ENCODE results near the gene PCDHGA5. TPM values are rescaled to one million over a fixed set of nuclear protein-coding genes. Genes with fewer than 3 reads are reported as not detected.

The PCDHGA5 gene
- total and polyA plus RNA-seq, 2 of the 8 experiments (the other 6 are each of a cell fraction or from before 2014, with no cell fraction given), result 1.1 to 1.3 TPM

DNA sequence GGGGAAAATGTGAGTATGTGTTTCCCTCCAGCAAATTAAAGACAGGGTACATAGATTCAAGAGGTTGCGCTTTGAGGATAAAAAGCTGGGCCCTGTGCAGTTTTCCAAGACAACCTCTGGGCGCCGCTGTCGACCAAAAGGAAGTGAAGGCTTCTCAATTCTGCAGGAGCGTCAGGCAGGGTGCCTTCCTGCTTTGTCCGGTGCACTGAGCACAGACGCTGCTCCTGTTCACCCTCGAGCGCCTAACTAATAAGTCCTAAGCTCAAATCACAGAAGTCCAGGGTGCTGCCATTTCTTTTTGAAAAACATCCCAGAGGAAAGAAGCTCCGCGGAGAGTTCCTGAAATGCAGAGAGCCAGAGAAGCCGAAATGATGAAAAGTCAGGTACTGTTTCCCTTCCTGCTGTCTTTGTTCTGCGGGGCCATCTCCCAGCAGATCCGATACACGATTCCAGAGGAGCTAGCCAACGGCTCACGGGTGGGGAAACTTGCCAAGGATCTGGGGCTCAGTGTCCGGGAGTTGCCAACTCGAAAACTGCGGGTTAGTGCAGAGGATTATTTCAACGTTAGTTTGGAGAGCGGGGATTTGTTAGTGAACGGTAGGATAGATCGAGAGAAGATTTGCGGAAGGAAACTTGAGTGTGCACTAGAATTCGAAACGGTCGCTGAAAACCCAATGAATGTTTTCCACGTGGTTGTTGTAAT lies 13.9 kb upstream of the PCDHGA5 start, which contains the start of gene PCDHGB1:
TSS of gene PCDHGB1 (plus strand) at position 183 of the 703 bp plus-strand sequence. CDS start at position 345, 162 bp downstream.
- DNase-seq (ENCODE audit: low read depth in 1 of 2, low spot score in 2 of 2), result peak in 1 of 2 experiments; percentile 83
- Histone ChIP-seq H3K36me3 (ENCODE audit: control insufficient read depth in 2 of 4, insufficient read depth in 4 of 4, low read length in 3 of 4) (peaks cover 0 to 10% (median 3%) of the 10 kb centered on the region in 4 experiments; a peak in 4 of 8 replicates), H3K18ac (ENCODE audit: extremely low read depth, low read length) (no peak within 1 kb of the TSS), H3K27ac (ENCODE audit: low read depth, low read length) (no peak within 1 kb of the TSS), H3K4ac (replicated peaks; ENCODE audit: insufficient read length, low read depth, low read length) (no peak within 1 kb of the TSS), H3K4me3 (ENCODE audit: extremely low read depth in 1 of 4, insufficient read depth in 2 of 4, low read depth in 3 of 4, low read length in 4 of 4) (peak within 1 kb of the TSS; percentile 17 to 53 (median 31); a peak in 7 of 8 replicates), H3K56ac (replicated peaks; ENCODE audit: insufficient read length, low read depth, low read length) (no peak within 1 kb of the TSS), H3K23me2 (ENCODE audit: low read depth, low read length) (no peaks in the 10 kb centered on the region), H3K4me1 (replicated peaks in 1 of 4; ENCODE audit: control insufficient read depth in 3 of 4, insufficient read depth in 4 of 4, low read length in 3 of 4) (peaks cover 0 to 5% (median under 1%) of the 10 kb centered on the region in 4 experiments; a peak in 1 of 7 replicates), H4K5ac (ENCODE audit: insufficient read length, low read depth, low read length) (no peak within 1 kb of the TSS), H2AFZ (ENCODE audit: low read length) (peak within 1 kb of the TSS; percentile 97), H2BK20ac (ENCODE audit: low read length) (no peak within 1 kb of the TSS), H3K9me3 (ENCODE audit: insufficient read depth in 2 of 2, low read depth in 1 of 2, low read length in 1 of 2) (peaks cover 25 to 31% of the 10 kb centered on the region in 2 experiments), H2BK5ac (ENCODE audit: low read depth, low read length) (no peak within 1 kb of the TSS), H2AK5ac (ENCODE audit: low read depth, low read length) (no peak within 1 kb of the TSS), H3K14ac (ENCODE audit: insufficient read length) (no peak within 1 kb of the TSS), H2BK120ac (replicated peaks; ENCODE audit: low read depth, low read length) (no peak within 1 kb of the TSS), H4K8ac (ENCODE audit: extremely low read depth, insufficient read depth, low read length) (no peak within 1 kb of the TSS), H2BK15ac (ENCODE audit: low read length) (no peak within 1 kb of the TSS), H3K4me2 (ENCODE audit: insufficient read depth in 1 of 2, low read depth in 2 of 2, low read length in 2 of 2) (peak within 1 kb of the TSS; percentile 6 to 51; a peak in 2 of 4 replicates), H2BK12ac (ENCODE audit: low read depth, low read length) (no peak within 1 kb of the TSS), H3K79me2 (ENCODE audit: control insufficient read depth in 1 of 2, insufficient read depth in 2 of 2, low read length in 2 of 2) (no peaks in the 10 kb centered on the region), H4K20me1 (replicated peaks in 1 of 2; ENCODE audit: control insufficient read depth in 1 of 2, insufficient read depth in 2 of 2, low read length in 2 of 2) (no peaks in the 10 kb centered on the region), H3K23ac (ENCODE audit: insufficient read length) (no peak within 1 kb of the TSS), H3K27me3 (replicated peaks in 1 of 4; ENCODE audit: control insufficient read depth in 3 of 4, extremely low read depth in 1 of 4, insufficient read depth in 3 of 4, low read length in 3 of 4) (no peaks in the 10 kb centered on the region), H3K79me1 (ENCODE audit: low read depth, low read length) (no peaks in the 10 kb centered on the region), H4K91ac (replicated peaks; ENCODE audit: insufficient read length, low read length) (no peak within 1 kb of the TSS), H3K9ac (replicated peaks in 1 of 4; ENCODE audit: extremely low read depth in 1 of 4, low read depth in 3 of 4, low read length in 3 of 4) (peak within 1 kb of the TSS in 2 of 4 experiments; percentile 13; a peak in 3 of 7 replicates)
- CTCF ChIA-PET (ENCODE audit: partially characterized antibody), result interaction anchor here (0.6 to 5.5 kb wide), 60 partner anchors 7 to 603 kb away, joined by 3 to 29 read pairs (median 4); partner anchors contain the start of genes PCDHB10, PCDHB12, PCDHB14 and PCDHB15
- POLR2A ChIA-PET (ENCODE audit: partially characterized antibody), result interaction anchor here (1.0 to 2.1 kb wide), 7 partner anchors 11 to 214 kb away, joined by 3 to 7 read pairs (median 3); partner anchors contain the start of genes PCDHB15, PCDHGA2 and TAF7
- WGBS, 2 experiments (ENCODE audit: extremely low coverage in 1 of 2, insufficient coverage in 1 of 2, insufficient read length in 1 of 2, insufficient replicate concordance in 2 of 2, low coverage in 1 of 2, low lambda C conversion rate in 2 of 2, missing lambda C conversion rate in 1 of 2), result 65 to 100% methylated on average over 5 to 29 of the region's 29 CpGs
- peak; percentile 93 for FAIRE-seq
- TF ChIP-seq KDM4A (IDR thresholded peaks at IDR 0.05; ENCODE audit: low read depth, low read length, severe bottlenecking), result peak; percentile 29
- peak in 1 of 2 experiments; percentile 65; a peak in 1 of 3 replicates for TF ChIP-seq POLR2A (IDR thresholded peaks at IDR 0.05; ENCODE audit: control extremely low read depth in 1 of 2, low read depth in 2 of 2, low read length in 2 of 2)
- TF ChIP-seq POLR2AphosphoS5 (IDR thresholded peaks at IDR 0.05; ENCODE audit: low read depth, low read length), result peak; percentile 55; the same call in 1 of the 2 replicates
- peak; percentile 74 to 81 for TF ChIP-seq RAD21 (IDR thresholded peaks at IDR 0.05 in 1 of 2, conservative IDR thresholded peaks at IDR 0.05 in 1 of 2; ENCODE audit: low read depth in 2 of 2, low read length in 2 of 2)
- TF ChIP-seq TAF7 (optimal IDR thresholded peaks at IDR 0.05; ENCODE audit: borderline replicate concordance, low read depth, low read length), result peak; percentile 40
- TF ChIP-seq, protein P1, sequence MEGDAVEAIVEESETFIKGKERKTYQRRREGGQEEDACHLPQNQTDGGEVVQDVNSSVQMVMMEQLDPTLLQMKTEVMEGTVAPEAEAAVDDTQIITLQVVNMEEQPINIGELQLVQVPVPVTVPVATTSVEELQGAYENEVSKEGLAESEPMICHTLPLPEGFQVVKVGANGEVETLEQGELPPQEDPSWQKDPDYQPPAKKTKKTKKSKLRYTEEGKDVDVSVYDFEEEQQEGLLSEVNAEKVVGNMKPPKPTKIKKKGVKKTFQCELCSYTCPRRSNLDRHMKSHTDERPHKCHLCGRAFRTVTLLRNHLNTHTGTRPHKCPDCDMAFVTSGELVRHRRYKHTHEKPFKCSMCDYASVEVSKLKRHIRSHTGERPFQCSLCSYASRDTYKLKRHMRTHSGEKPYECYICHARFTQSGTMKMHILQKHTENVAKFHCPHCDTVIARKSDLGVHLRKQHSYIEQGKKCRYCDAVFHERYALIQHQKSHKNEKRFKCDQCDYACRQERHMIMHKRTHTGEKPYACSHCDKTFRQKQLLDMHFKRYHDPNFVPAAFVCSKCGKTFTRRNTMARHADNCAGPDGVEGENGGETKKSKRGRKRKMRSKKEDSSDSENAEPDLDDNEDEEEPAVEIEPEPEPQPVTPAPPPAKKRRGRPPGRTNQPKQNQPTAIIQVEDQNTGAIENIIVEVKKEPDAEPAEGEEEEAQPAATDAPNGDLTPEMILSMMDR (IDR thresholded peaks at IDR 0.05; ENCODE audit: control extremely low read depth in 1 of 3, insufficient read depth in 1 of 3, low read depth in 1 of 3, low read length in 3 of 3), result peak; percentile 69 to 86 (median 75)
- TF ChIP-seq, protein P2, sequence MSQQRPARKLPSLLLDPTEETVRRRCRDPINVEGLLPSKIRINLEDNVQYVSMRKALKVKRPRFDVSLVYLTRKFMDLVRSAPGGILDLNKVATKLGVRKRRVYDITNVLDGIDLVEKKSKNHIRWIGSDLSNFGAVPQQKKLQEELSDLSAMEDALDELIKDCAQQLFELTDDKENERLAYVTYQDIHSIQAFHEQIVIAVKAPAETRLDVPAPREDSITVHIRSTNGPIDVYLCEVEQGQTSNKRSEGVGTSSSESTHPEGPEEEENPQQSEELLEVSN (IDR thresholded peaks at IDR 0.05), result no peak

Measured in H1 (cell line).